Eye (tissue), 1 donor: ENCODE data around the gene ZFAND4.
"Not testable (repeated sequence)": the region's sequence is repeated elsewhere in the genome, so short reads cannot be mapped to it uniquely, and the experiment has no call there.

Experiments
- DNase-seq: peaks from one replicate; pipeline ENCODE4 v3.0.0-alpha.2; 2015

The ZFAND4 gene

DNA sequence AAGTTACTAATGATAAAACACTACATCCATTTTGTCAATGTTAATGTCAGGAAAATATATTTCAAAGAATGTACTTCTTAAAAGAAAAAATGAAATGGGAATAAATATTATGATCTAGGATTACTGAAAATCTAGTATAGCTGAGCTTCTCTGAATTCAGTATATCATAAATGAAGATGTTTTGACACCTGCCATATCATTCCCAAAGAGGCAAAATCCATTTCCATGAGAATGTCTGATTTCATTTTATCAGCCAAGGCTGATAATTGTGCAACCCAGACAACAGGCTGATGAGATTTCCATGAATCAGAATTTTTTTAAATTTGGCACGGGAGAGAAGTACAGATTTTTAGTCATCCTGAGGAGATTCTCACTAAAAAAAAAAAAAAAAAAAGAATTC lies 32.5 kb downstream of the ZFAND4 start:
- DNase-seq, result no peak

GRCh38 chr10:45627412-45628048 lies 45.0 kb downstream of the ZFAND4 start:
- DNase-seq, result no peak

DNA sequence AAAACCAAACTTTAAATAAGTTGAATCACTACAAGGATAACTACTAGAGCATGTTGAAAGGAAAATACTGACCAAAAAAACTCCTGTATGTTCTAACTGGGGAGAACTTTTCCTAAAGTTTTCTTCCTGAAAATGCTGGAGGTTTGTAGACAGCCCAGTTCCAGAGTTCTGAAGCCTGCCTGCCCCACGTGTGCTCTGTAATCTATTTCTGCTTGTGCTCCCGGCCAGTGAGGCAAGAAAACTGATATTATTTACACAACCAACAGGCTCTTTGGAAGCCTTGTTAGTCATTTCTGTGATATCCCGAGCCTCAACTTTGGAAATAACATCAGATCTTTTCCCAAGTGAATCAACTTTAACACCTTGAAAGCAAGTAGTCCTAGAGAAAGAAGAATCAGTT lies 46.7 kb downstream of the ZFAND4 start:
- DNase-seq, result no peak

DNA sequence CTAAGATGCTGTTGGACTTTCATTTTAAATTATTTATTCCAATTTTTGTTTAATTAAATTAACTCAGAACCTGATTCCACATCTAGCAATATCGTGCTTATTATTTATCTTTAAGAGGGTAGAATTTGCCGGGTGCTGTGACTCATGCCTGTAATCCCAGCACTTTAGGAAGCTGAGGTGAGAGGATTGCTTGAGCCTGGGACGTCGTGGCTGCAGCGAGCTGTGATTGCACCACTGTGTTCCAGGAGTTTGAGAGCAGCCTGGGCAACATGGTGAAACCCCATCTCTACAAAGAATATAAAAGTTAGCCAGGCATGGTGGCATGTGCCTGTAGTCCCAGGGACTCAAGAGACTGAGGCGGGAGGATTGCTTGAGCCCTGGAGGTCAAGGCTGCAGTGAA lies 47.8 kb downstream of the ZFAND4 start:
- no peak for DNase-seq

DNA sequence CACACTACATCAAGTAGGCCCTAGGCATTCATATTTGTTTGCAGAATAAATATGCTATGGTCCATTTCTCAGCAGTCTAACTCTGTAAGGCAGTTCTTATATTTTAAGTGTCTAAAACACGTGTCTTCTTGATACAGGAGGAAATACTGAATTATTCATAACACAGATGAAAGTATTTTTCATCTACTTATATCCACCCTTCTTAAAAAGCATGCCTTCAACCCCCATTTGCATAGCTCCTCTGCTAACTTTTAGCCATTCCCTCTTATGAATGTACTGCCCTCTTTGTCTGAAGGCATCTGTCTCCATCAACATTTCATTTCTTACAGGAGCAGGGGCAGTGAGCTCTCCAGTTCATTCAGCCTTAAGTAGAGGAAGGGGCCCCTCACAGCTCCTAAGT lies 57.7 kb downstream of the ZFAND4 start:
- no peak for DNase-seq

DNA sequence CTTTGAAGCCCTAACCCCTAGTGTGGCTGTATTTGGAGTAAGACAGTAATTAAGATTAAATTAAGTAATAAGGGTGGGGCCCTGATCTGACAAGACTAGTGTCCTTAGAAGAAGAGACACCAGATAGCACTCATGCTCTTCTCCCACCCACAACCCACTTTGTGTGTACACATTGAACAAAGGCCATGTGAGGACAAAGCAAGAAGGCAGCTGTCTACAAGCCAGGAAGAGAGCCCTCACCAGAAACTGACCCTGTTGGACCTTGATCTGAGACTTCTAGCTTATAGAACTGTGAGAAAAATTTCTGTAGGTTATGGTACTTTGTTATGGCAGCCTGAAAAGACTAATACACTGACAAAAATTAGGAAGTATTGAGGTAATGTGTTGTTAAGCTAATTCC lies 59.8 kb downstream of the ZFAND4 start:
- DNase-seq, result no peak

DNA sequence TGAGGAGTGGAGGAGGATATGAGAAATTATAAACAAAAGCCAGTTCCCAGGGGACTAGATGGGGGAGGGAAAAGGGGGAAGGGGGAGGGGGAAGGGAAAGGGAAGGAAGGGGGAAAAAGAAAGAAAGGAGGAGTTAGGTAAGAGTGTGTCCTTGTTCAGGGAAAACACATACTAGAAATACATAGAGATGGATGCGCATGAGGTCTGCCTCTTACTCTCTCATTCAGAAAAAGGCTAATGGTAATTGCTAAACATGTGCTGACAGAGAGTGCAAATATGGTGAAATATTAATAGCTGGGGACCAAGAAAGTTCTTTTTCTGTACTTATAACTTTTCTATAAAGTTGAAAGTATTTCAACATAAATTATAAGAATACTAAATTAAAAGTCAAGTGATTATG lies 64.5 kb downstream of the ZFAND4 start:
- DNase-seq, result no peak

DNA sequence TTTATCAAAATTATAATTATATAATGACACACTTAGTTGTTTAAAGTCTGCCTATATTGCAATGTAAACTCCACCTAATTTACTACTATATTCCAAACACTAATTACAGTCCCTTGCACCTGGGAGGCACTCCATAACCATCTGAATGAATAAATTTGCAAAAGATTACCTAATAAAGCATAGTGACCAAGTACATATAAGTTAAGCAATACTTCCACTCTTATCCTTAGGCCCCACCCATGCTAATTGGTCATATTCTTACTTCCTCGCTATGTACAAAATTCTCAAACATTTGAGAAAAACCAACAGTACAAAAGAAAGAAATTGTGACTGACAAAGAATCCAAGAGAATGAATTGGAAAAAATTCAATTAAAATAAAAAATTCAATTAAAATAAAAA lies 65.3 kb downstream of the ZFAND4 start:
- no peak for DNase-seq

GRCh38 chr10:45602836-45603235 lies 69.7 kb downstream of the ZFAND4 start:
- no peak for DNase-seq

- no peak for DNase-seq
Measured at GRCh38 chr10:45602082-45602730, 70.4 kb downstream of the ZFAND4 start.

DNA sequence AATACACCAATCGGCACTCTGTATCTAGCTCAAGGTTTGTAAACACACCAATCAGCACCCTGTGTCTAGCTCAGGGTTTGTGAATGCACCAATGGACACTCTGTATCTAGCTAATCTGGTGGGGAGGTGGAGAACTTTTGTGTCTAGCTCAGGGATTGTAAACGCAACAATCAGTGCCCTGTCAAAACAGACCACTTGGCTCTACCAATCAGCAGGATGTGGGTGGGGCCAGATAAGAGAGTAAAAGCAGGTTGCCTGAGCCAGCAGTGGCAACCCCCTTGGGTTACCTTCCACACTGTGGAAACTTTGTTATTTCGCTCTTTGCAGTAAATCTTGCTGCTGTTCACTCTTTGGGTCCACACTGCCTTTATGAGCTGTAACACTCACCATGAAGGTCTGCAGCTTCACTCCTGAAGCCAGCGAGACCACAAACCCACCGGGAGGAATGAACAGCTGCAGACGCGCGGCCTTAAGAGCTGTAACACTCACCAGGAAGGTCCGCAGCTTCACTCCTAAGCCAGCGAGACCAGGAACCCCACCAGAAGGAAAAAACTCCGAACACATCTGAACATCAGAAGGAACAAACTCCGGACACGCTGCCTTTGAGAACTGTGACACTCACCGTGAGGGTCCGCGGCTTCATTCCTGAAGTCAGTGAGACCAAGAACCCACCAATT lies 71.2 kb downstream of the ZFAND4 start:
- not testable (repeated sequence) for DNase-seq

- DNase-seq, result peak; percentile 25
Measured at GRCh38 chr10:45600337-45601253, 72.0 kb downstream of the ZFAND4 start.

DNA sequence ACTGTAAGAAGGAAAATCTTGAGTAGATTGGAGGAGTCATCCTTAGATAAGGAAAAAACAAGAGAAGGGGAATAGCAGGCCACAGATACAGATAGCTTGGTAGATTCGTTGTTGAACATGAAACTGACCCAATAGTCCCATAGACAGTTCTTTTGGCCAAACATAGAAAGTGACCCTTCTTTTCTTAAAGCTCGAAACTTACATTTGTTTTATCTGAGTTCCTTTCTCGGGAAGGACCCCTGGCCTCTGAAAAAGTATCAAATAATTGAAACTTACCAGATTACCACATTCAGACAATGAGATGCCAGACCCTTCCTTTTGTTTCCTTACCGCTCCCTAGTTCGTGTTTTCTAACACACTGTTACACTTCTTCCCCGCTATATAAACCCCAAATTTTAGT lies 72.9 kb downstream of the ZFAND4 start:
- no peak for DNase-seq

GRCh38 chr10:45599021-45599603 lies 73.5 kb downstream of the ZFAND4 start:
- no peak for DNase-seq

- DNase-seq, result no peak
Measured at GRCh38 chr10:45596526-45596925, 76.0 kb downstream of the ZFAND4 start.

GRCh38 chr10:45594276-45595157 lies 78.1 kb downstream of the ZFAND4 start:
- peak; percentile 94 for DNase-seq

- no peak for DNase-seq
Measured at GRCh38 chr10:45593938-45594275, 78.7 kb downstream of the ZFAND4 start.

DNA sequence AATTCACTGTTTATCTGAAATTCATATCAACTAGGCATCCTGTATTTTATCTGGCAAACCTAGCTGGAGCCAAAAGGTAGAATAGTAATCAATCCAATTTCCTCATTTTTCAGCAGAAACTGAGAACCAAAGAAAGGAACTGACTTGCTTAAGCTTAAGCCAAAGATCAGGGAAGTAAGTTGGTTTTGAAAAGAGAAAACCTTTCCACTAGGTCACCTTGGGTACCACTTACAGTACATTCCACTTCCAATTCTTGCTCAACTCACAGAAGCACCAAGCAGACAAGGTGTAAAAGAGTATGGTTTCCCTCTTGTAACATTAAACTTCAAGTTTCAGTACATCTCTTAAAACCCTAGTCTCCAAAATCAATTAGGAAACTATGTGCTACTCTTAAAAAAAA lies 79.6 kb downstream of the ZFAND4 start:
- no peak for DNase-seq

- no peak for DNase-seq
Measured at GRCh38 chr10:45592432-45592831, 80.1 kb downstream of the ZFAND4 start.

- DNase-seq, result no peak
Measured at GRCh38 chr10:45591280-45591679, 81.3 kb downstream of the ZFAND4 start.

GRCh38 chr10:45589868-45590267 lies 82.7 kb downstream of the ZFAND4 start:
- no peak for DNase-seq

- no peak for DNase-seq
Measured at GRCh38 chr10:45589009-45589408, 83.6 kb downstream of the ZFAND4 start.
